Activated T-helper 9 cell treated with anti-CD3 and anti-CD28 coated beads, Interleukin-2, amount 50 U/mL, for 16 hours (primary cell): ENCODE measurements around the gene ZNF480.
"Not testable (repeated sequence)": the region's sequence is repeated elsewhere in the genome, so short reads cannot be mapped to it uniquely, and the experiment has no call there.

ENCODE experiments used
- DNase-seq: peaks from one replicate; pipeline ENCODE4 v3.0.0-alpha.2; 2020; ENCODE audit warnings: low read depth

Gene ZNF480

GRCh38 chr19:52296773-52297600 lies at the start of gene ZNF480:
ZNF480 (plus strand) TSS chr19:52297169; CDS start chr19:52300413, 3,244 bp downstream.
- peak; percentile 71 for DNase-seq

GRCh38 chr19:52248241-52248640 lies 48.7 kb upstream of the ZNF480 start:
- peak; percentile 31 for DNase-seq

GRCh38 chr19:52258426-52258825 lies 38.5 kb upstream of the ZNF480 start:
- DNase-seq = no peak

- not testable (repeated sequence) for DNase-seq
These were observed 31.4 kb upstream of the ZNF480 start for GRCh38 chr19:52265556-52265955.

GRCh38 chr19:52269338-52270261 lies 27.4 kb upstream of the ZNF480 start, which contains the start of gene ZNF766:
ZNF766 (plus strand) TSS chr19:52269587; CDS start chr19:52269614, 27 bp downstream.
- peak; percentile 96 for DNase-seq

GRCh38 chr19:52270266-52270885 lies 26.6 kb upstream of the ZNF480 start:
- no peak for DNase-seq

GRCh38 chr19:52273301-52273700 lies 23.7 kb upstream of the ZNF480 start:
- no peak for DNase-seq

GRCh38 chr19:52274191-52274590 lies 22.8 kb upstream of the ZNF480 start:
- DNase-seq = no peak

GRCh38 chr19:52275988-52276387 lies 21.0 kb upstream of the ZNF480 start:
- DNase-seq = no peak

- DNase-seq = no peak
These were observed 19.5 kb upstream of the ZNF480 start for GRCh38 chr19:52277471-52277870.

- DNase-seq = no peak
These were observed 10.7 kb upstream of the ZNF480 start for GRCh38 chr19:52286256-52286655.

GRCh38 chr19:52291781-52292180 lies 5.2 kb upstream of the ZNF480 start:
- no peak for DNase-seq

- DNase-seq = not testable (repeated sequence)
These were observed 4.0 kb upstream of the ZNF480 start for GRCh38 chr19:52292946-52293345.

GRCh38 chr19:52296400-52296772 lies 583 bp upstream of the ZNF480 start:
- DNase-seq = no peak

- no peak for DNase-seq
These were observed 814 bp downstream of the ZNF480 start for GRCh38 chr19:52297601-52298364.

GRCh38 chr19:52307275-52307674 lies 10.3 kb downstream of the ZNF480 start:
- no peak for DNase-seq

- no peak for DNase-seq
These were observed 25.5 kb downstream of the ZNF480 start for GRCh38 chr19:52322429-52322828.

GRCh38 chr19:52331757-52332156 lies 34.8 kb downstream of the ZNF480 start:
- DNase-seq = no peak

GRCh38 chr19:52335768-52336116 lies 38.8 kb downstream of the ZNF480 start:
- DNase-seq = no peak

- DNase-seq = peak; percentile 75
These were observed 39.3 kb downstream of the ZNF480 start, which contains the start of gene ZNF610 for GRCh38 chr19:52336117-52336790. ZNF610 (plus strand) TSS chr19:52336243; CDS start chr19:52349173, 12,930 bp downstream.
